Measurements from ENCODE around the gene BANF2.

DNA sequence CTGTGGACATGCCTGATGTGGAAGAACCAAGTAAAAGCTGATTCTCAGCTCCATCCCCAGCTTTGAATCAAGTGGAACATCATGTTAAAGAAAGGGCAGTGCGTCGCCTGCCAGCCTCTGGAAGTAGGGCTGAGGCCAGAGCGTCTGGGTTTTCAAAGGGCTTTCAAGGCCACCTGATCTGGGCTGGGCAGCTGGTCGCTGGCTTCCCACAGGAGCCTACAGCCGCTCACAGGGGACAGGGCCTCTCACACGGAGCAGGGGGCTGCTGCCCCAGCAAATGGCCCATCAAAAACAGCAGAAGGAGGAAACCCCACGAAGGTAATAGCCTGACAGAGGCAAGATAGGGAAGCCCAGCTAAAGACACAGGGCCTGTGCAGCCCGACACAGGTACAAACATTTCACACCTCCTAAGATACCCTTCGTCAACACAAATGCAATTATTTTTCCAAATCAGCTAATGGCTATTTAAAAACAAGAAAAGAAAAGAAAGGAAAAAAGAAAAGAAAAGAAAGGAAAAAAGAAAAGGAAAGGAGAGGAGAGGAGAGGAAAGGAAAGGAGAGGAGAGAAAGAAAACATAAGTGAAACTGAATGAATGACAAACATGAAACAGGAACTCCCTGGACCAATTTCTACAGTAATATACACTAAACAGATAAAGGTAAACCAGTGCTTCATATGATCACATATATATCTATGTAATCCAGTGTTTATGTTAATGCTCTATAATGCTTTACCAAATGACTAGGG is 42.5 kb upstream of the BANF2 start:
- TF ChIP-seq, protein P1, sequence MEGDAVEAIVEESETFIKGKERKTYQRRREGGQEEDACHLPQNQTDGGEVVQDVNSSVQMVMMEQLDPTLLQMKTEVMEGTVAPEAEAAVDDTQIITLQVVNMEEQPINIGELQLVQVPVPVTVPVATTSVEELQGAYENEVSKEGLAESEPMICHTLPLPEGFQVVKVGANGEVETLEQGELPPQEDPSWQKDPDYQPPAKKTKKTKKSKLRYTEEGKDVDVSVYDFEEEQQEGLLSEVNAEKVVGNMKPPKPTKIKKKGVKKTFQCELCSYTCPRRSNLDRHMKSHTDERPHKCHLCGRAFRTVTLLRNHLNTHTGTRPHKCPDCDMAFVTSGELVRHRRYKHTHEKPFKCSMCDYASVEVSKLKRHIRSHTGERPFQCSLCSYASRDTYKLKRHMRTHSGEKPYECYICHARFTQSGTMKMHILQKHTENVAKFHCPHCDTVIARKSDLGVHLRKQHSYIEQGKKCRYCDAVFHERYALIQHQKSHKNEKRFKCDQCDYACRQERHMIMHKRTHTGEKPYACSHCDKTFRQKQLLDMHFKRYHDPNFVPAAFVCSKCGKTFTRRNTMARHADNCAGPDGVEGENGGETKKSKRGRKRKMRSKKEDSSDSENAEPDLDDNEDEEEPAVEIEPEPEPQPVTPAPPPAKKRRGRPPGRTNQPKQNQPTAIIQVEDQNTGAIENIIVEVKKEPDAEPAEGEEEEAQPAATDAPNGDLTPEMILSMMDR (IDR thresholded peaks at IDR 0.05) = no peak
- TF ChIP-seq POLR2A (IDR thresholded peaks at IDR 0.05) = no peak
